Lower leg skin (tissue), 3 donors: ENCODE data around the gene ARMC2.
"Not testable (repeated sequence)": the region's sequence is repeated elsewhere in the genome, so short reads cannot be mapped to it uniquely, and the experiment has no call there.

Source experiments
- POLR2A ChIP-seq, 2 donors: fragments of 450-650 bp; IDR thresholded peaks; one replicate each; pipeline ENCODE4 v1.6.1; 2016 to 2017; ENCODE audit warnings: antibody characterized with exemption in 2 of 2, mild to moderate bottlenecking in 1 of 2, moderate library complexity in 1 of 2
- TF ChIP-seq, protein P1 (sequence below), 3 donors: fragments of 450-650 bp; IDR thresholded peaks; one replicate each; pipeline ENCODE4 v1.5.1; 2016; ENCODE audit warnings: antibody characterized with exemption in 3 of 3, mild to moderate bottlenecking in 3 of 3, moderate library complexity in 2 of 3

GRCh38 chr6:108813218-108813617 lies 35.0 kb upstream of the ARMC2 start:
- not testable (repeated sequence) for TF ChIP-seq POLR2A (IDR thresholded peaks at IDR 0.05)
- TF ChIP-seq, protein P1, sequence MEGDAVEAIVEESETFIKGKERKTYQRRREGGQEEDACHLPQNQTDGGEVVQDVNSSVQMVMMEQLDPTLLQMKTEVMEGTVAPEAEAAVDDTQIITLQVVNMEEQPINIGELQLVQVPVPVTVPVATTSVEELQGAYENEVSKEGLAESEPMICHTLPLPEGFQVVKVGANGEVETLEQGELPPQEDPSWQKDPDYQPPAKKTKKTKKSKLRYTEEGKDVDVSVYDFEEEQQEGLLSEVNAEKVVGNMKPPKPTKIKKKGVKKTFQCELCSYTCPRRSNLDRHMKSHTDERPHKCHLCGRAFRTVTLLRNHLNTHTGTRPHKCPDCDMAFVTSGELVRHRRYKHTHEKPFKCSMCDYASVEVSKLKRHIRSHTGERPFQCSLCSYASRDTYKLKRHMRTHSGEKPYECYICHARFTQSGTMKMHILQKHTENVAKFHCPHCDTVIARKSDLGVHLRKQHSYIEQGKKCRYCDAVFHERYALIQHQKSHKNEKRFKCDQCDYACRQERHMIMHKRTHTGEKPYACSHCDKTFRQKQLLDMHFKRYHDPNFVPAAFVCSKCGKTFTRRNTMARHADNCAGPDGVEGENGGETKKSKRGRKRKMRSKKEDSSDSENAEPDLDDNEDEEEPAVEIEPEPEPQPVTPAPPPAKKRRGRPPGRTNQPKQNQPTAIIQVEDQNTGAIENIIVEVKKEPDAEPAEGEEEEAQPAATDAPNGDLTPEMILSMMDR (IDR thresholded peaks at IDR 0.05): not testable (repeated sequence)
